ENCODE data around the gene CUL7. TPM values are rescaled to one million over a fixed set of nuclear protein-coding genes. Genes with fewer than 3 reads are reported as not detected.

CUL7 gene
- total and polyA plus RNA-seq, 9 donors: 9.3 to 29.1 (median 21.6) TPM

DNA sequence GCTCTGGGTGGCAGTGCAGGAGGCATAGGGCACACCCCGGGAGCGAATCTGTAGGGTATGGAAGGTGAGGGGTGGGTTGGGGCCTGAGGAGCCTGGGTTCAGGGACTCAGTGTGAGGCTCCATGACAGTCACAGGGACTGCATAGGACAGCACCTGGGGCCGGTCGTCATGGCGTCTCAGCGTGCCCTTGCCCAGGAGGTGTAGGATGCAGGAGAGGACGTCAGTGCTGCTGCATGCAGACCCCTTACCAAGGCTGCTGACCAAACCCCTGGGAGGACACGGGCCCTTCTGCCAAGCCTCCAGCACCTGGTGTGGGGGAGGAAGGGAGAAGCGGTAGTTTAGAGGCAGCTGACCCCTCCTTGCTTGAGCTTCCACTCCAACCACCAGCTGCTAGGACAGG is 15.9 kb downstream of the CUL7 start:
- Histone ChIP-seq H3K36me3 (no peaks in the 10 kb centered on the region), H3K27ac (no peak overlapping the region), H3K4me3 (no peak overlapping the region), H3K9me3 (no peaks in the 10 kb centered on the region), H3K27me3 (no peaks in the 10 kb centered on the region), H3K4me1 (ENCODE audit: insufficient read depth) (no peaks in the 10 kb centered on the region)
- no peak for DNase-seq
- WGBS, 3 donors: 65 to 73% (median 72%) methylated on average over 9 of the region's 9 CpGs
- intact Hi-C loops (cut with DNase I): no loop called here
- TF ChIP-seq, protein P1, sequence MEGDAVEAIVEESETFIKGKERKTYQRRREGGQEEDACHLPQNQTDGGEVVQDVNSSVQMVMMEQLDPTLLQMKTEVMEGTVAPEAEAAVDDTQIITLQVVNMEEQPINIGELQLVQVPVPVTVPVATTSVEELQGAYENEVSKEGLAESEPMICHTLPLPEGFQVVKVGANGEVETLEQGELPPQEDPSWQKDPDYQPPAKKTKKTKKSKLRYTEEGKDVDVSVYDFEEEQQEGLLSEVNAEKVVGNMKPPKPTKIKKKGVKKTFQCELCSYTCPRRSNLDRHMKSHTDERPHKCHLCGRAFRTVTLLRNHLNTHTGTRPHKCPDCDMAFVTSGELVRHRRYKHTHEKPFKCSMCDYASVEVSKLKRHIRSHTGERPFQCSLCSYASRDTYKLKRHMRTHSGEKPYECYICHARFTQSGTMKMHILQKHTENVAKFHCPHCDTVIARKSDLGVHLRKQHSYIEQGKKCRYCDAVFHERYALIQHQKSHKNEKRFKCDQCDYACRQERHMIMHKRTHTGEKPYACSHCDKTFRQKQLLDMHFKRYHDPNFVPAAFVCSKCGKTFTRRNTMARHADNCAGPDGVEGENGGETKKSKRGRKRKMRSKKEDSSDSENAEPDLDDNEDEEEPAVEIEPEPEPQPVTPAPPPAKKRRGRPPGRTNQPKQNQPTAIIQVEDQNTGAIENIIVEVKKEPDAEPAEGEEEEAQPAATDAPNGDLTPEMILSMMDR (IDR thresholded peaks at IDR 0.05): no peak
- TF ChIP-seq POLR2A (IDR thresholded peaks at IDR 0.05) (no peak), EP300 (IDR thresholded peaks at IDR 0.05) (no peak)

DNA sequence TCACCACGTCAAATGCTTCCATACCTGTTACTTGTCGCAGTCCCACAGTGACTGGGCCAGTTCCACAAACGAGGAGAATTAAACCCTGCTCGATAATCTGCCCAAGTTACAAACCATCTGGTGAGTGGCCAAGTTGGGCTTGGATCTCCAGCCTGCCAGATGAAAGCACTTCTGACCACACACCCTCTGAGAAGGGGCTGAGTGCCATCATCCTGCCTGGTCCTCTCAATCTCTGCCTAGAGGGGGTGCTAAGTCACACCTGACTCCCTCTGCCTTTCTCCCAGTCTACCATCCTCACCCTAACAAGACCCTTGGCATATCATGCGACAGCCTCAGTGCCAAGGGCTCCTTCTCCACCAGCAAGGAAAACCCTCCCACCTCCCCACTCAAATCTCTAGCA is 16.5 kb downstream of the CUL7 start:
- Histone ChIP-seq H3K27me3 (no peaks in the 10 kb centered on the region), H3K36me3 (no peaks in the 10 kb centered on the region), H3K4me3 (no peak overlapping the region), H3K9me3 (no peaks in the 10 kb centered on the region), H3K27ac (no peak overlapping the region), H3K4me1 (ENCODE audit: insufficient read depth) (no peaks in the 10 kb centered on the region)
- TF ChIP-seq, protein P1 (IDR thresholded peaks at IDR 0.05): no peak
- TF ChIP-seq POLR2A (IDR thresholded peaks at IDR 0.05) (no peak), EP300 (IDR thresholded peaks at IDR 0.05) (no peak)
- intact Hi-C loops (cut with DNase I): no loop called here
- DNase-seq: no peak
- WGBS, 3 donors: 70 to 79% (median 71%) methylated on average over 5 of the region's 5 CpGs

DNA sequence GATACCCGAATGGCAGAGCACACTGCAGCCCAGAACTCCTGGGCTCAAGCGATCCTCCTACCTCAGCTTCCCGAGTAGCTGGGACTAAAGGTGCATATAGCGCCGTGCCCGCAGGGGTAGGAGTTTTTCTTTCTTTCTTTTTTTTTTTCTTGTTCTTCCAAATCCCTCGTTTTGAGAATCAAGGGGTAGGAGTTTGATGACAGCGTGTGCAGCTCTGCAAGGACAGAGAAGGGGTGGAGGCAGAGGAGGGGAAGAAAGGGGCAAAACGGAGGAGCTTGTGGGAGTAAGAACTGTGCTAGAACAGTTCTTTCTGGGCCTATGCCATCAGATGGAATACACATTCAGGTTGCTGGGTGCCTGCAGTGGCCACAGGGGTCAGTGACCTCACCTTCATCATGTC is 16.9 kb downstream of the CUL7 start:
- Histone ChIP-seq H3K27ac (no peak overlapping the region), H3K9me3 (no peaks in the 10 kb centered on the region), H3K27me3 (no peaks in the 10 kb centered on the region), H3K4me3 (no peak overlapping the region), H3K4me1 (ENCODE audit: insufficient read depth) (no peaks in the 10 kb centered on the region), H3K36me3 (no peaks in the 10 kb centered on the region)
- 82 to 87% (median 84%) methylated on average over 9 of the region's 9 CpGs for WGBS, 3 donors
- no peak for DNase-seq
- intact Hi-C loops (cut with DNase I): no loop called here
- TF ChIP-seq POLR2A (IDR thresholded peaks at IDR 0.05) (no peak), EP300 (IDR thresholded peaks at IDR 0.05) (no peak)
- TF ChIP-seq, protein P1 (IDR thresholded peaks at IDR 0.05): no peak

GRCh38 chr6:43035495-43036194 is 18.0 kb downstream of the CUL7 start:
- H3K4me1 ChIP-seq (ENCODE audit: insufficient read depth): no peaks in the 10 kb centered on the region
- TF ChIP-seq POLR2A (IDR thresholded peaks at IDR 0.05): no peak
- TF ChIP-seq, protein P1 (IDR thresholded peaks at IDR 0.05): no peak
- no peak for TF ChIP-seq EP300 (IDR thresholded peaks at IDR 0.05)
- DNase-seq: no peak
- no peaks in the 10 kb centered on the region for H3K9me3 ChIP-seq
- H3K4me3 ChIP-seq: no peak overlapping the region
- intact Hi-C loops (cut with DNase I): no loop called here
- 61 to 67% (median 66%) methylated on average over 4 of the region's 4 CpGs for WGBS, 3 donors
- H3K36me3 ChIP-seq: no peaks in the 10 kb centered on the region
- H3K27me3 ChIP-seq: no peaks in the 10 kb centered on the region
- H3K27ac ChIP-seq: no peak overlapping the region
